Esophagus squamous epithelium (tissue), 5 donors: Measurements from ENCODE around the gene HS1BP3. TPM values are rescaled to one million over a fixed set of nuclear protein-coding genes. Genes with fewer than 3 reads are reported as not detected.

Experiments used
- DNase-seq: peaks from one replicate; lab custom pipeline; 2025; lab: John Stamatoyannopoulos, UW
- H3K27ac ChIP-seq, 4 donors: fragments of 200-600 bp; sonication (generic); one replicate each; pipeline ENCODE4 v1.5.1; 2016 to 2019; ENCODE audit warnings: mild to moderate bottlenecking in 1 of 4
- H3K27me3 ChIP-seq, 4 donors: fragments of 200-600 bp; sonication (generic); 1 replicate in 3 of 4; 2 replicates in 1 of 4; pipeline versions ENCODE4 v1.5.1 to v1.6.0; 2017 to 2021; ENCODE audit warnings: antibody characterized with exemption in 1 of 4
- H3K36me3 ChIP-seq, 3 donors: fragments of 200-600 bp; sonication (generic); one replicate each; pipeline ENCODE4 v1.5.1; 2016 to 2019
- H3K4me1 ChIP-seq, 3 donors: fragments of 200-600 bp; sonication (generic); one replicate each; pipeline ENCODE4 v1.5.1; 2017 to 2019
- H3K4me3 ChIP-seq, 4 donors: fragments of 200-600 bp; sonication (generic); 1 replicate in 3 of 4; 2 replicates in 1 of 4; pipeline ENCODE4 v1.5.1; 2016 to 2019; ENCODE audit warnings: mild to moderate bottlenecking in 2 of 4, moderate library complexity in 1 of 4
- H3K9me3 ChIP-seq, 3 donors: fragments of 200-600 bp; sonication (generic); one replicate each; pipeline ENCODE4 v1.5.1; 2016 to 2019
- POLR2A ChIP-seq, 4 donors: fragments of 450-650 bp; IDR thresholded peaks; one replicate each; pipeline ENCODE4 v1.6.1; 2017; ENCODE audit warnings: antibody characterized with exemption in 4 of 4, mild to moderate bottlenecking in 4 of 4, moderate library complexity in 3 of 4
- WGBS, 2 donors: methylation state at CpG; one replicate each; pipeline ENCODE4 v1.1.5; 2018; 5-methylcytosine and 5-hydroxymethylcytosine counted together
- intact Hi-C: fragments of 100-400 bp; cut with DNase I; formaldehyde crosslinking; loops from one replicate; pipeline ENCODE4 v1.15.0; 2022
- total RNA-seq, 4 donors: library from RNA; depleted of rRNA; stranded (reverse); fragments of >200 nt; gene quantifications; one replicate each; pipeline ENCODE4 v1.1.0, GENCODE V29; 2016
- TF ChIP-seq, protein P1 (sequence below), 6 experiments: fragments of 450-650 bp in 4 of 6; fragments of 200-600 bp in 2 of 6; sonication (generic) in 2 of 6; IDR thresholded peaks; one replicate each; pipeline ENCODE4 v1.5.1; 2016 to 2019; ENCODE audit warnings: antibody characterized with exemption in 6 of 6, mild to moderate bottlenecking in 4 of 6, moderate library complexity in 4 of 6
- donor health status: DM: yes; HTN: yes; CAD: no.

The HS1BP3 gene
- total RNA-seq, 4 donors from 2014 or later: 7.9 to 22.1 (median 16.9) TPM

GRCh38 chr2:20653695-20654534 is 3.0 kb upstream of the HS1BP3 start:
- Histone ChIP-seq H3K4me1 (peaks cover 17 to 28% (median 21%) of the 10 kb centered on the region in 3 donors), H3K36me3 (no peaks in the 10 kb centered on the region), H3K27me3 (no peaks in the 10 kb centered on the region), H3K27ac (no peak overlapping the region), H3K4me3 (no peak overlapping the region), H3K9me3 (no peaks in the 10 kb centered on the region)
- intact Hi-C loops: no loop called here
- TF ChIP-seq, protein P1, sequence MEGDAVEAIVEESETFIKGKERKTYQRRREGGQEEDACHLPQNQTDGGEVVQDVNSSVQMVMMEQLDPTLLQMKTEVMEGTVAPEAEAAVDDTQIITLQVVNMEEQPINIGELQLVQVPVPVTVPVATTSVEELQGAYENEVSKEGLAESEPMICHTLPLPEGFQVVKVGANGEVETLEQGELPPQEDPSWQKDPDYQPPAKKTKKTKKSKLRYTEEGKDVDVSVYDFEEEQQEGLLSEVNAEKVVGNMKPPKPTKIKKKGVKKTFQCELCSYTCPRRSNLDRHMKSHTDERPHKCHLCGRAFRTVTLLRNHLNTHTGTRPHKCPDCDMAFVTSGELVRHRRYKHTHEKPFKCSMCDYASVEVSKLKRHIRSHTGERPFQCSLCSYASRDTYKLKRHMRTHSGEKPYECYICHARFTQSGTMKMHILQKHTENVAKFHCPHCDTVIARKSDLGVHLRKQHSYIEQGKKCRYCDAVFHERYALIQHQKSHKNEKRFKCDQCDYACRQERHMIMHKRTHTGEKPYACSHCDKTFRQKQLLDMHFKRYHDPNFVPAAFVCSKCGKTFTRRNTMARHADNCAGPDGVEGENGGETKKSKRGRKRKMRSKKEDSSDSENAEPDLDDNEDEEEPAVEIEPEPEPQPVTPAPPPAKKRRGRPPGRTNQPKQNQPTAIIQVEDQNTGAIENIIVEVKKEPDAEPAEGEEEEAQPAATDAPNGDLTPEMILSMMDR (IDR thresholded peaks at IDR 0.05): no peak
- TF ChIP-seq POLR2A (IDR thresholded peaks at IDR 0.05): no peak
- 81 to 95% methylated on average over 6 of the region's 7 CpGs for WGBS, 2 donors
- no peak for DNase-seq

DNA sequence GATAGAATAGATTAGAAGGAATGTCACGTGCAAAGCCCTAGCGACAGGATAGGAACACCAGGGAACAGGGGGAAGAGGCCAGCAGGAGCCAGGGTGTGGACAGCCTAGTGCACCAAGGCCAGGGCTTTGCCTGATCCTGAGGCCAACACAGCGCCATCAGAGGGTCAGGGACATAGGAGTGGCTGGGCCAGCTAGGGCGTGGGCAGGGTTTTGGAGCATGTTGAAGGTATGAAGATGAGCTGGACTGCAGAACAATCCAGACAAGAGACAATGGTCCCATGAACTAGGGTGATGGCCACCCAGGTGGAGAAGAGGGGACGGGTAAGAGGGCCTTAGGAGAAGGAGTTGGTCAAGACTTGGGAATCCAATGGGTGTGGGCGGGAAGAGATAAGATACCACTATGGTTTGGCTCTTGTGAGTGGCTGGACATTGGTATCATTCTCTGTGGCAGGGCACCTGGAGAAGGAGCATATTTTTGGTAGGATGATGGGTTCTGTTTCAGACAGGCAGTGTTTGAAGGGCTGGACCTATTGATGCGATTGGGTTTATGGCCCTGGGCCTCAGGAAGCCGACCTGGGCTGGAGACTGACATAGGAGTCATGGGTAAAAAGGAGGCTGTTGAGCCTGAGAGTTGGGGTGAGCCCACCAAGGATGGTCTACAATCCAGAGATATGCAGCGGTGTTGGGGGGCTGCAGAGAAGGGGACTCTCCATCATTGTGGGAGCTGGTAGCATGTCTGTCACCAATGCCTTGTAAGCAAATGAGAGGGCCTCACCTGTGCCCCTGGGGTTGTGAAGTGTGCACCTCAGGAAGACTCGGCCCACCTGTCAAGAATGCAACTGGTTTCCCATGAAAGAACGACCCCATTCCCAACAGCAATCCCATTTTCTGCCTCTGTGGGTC is 2.0 kb upstream of the HS1BP3 start:
- H3K27me3 ChIP-seq: no peaks in the 10 kb centered on the region
- 89 to 93% methylated on average over 10 of the region's 11 CpGs for WGBS, 2 donors
- TF ChIP-seq, protein P1 (IDR thresholded peaks at IDR 0.05): no peak
- TF ChIP-seq POLR2A (IDR thresholded peaks at IDR 0.05): no peak
- no peak for DNase-seq
- H3K27ac ChIP-seq: no peak overlapping the region
- no peaks in the 10 kb centered on the region for H3K36me3 ChIP-seq
- peaks cover 23 to 36% (median 23%) of the 10 kb centered on the region in 3 donors for H3K4me1 ChIP-seq
- H3K9me3 ChIP-seq: no peaks in the 10 kb centered on the region
- no peak overlapping the region for H3K4me3 ChIP-seq
- intact Hi-C loops: no loop called here

DNA sequence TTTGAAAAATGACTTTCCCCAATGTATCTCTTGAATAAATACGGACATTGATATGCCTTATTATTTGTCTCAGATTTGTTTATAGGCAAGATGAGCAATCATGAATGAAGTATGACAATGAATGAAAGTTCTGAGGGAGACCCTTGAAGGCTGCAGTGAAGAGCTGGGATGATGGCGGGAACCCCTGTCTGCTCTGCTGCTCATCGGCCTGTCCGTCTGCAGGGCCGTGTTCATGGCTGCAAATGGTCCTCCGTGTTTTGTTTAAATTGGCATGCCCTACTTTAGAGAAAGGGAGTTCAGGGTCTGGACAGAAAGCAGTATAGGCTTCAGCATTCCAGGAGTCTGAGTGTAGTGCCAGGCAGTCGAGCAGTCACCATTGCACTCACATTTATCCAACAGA is 1.2 kb upstream of the HS1BP3 start:
- intact Hi-C loops: no loop called here
- Histone ChIP-seq H3K36me3 (no peaks in the 10 kb centered on the region), H3K27me3 (no peaks in the 10 kb centered on the region), H3K27ac (peak overlapping the region in 1 of 4 donors; percentile 98), H3K4me1 (peaks cover 23 to 43% (median 26%) of the 10 kb centered on the region in 3 donors), H3K9me3 (no peaks in the 10 kb centered on the region), H3K4me3 (no peak overlapping the region)
- WGBS, 2 donors: 86 to 89% methylated on average over 7 of the region's 7 CpGs
- DNase-seq: no peak
- TF ChIP-seq POLR2A (IDR thresholded peaks at IDR 0.05): no peak
- TF ChIP-seq, protein P1 (IDR thresholded peaks at IDR 0.05): no peak

- H3K27ac ChIP-seq: peak overlapping the region; percentile 91 to 98 (median 96)
- 75 to 83% methylated on average over 5 of the region's 7 CpGs for WGBS, 2 donors
- H3K27me3 ChIP-seq: no peaks in the 10 kb centered on the region
- no peaks in the 10 kb centered on the region for H3K9me3 ChIP-seq
- no peak for DNase-seq
- intact Hi-C loops: no loop called here
- H3K4me3 ChIP-seq: peak overlapping the region; percentile 77 to 94 (median 88)
- H3K4me1 ChIP-seq: peaks cover 23 to 43% (median 26%) of the 10 kb centered on the region in 3 donors
- peaks cover 0 to 3% (median 0%) of the 10 kb centered on the region in 3 donors for H3K36me3 ChIP-seq
- no peak for TF ChIP-seq POLR2A (IDR thresholded peaks at IDR 0.05)
- TF ChIP-seq, protein P1 (IDR thresholded peaks at IDR 0.05): no peak
Observed at GRCh38 chr2:20651731-20652099, 817 bp upstream of the HS1BP3 start.
